H1 (cell line): Measurements from ENCODE around the gene TCF25. TPM values are rescaled to one million over a fixed set of nuclear protein-coding genes. Genes with fewer than 3 reads are reported as not detected.

ENCODE experiments used
- CTCF ChIA-PET: fragments of 300-600 bp; sonication (Branson Sonifier 250); formaldehyde crosslinking; loops from one replicate; lab custom pipeline; 2021; ENCODE audit not compliant: partially characterized antibody; lab: Charles Lee
- POLR2A ChIA-PET: fragments of 300-600 bp; sonication (Branson Sonifier 250); formaldehyde crosslinking; loops from one replicate; lab custom pipeline; 2021; ENCODE audit warnings: inconsistent platforms; ENCODE audit not compliant: partially characterized antibody; lab: Charles Lee
- DNase-seq, 2 experiments: peaks; one replicate each; pipeline versions ENCODE4 v3.0.0 to v3.0.0-alpha.2; 2010 to 2022; ENCODE audit warnings: low spot score in 2 of 2, low read depth in 1 of 2, mixed read lengths in 1 of 2
- FAIRE-seq: peaks from 2 replicates; lab custom pipeline; 2011; peaks lifted over from hg19 to GRCh38; lab: Jason Lieb, UNC
- H2AFZ ChIP-seq: 2 replicates; pipeline ENCODE4 v1.8.1; 2012; ENCODE audit warnings: low read length, inconsistent platforms
- H2AK5ac ChIP-seq: 2 replicates; pipeline ENCODE4 v1.6.1; 2013; ENCODE audit warnings: low read depth, low read length
- H2BK120ac ChIP-seq: replicated peaks from 2 replicates; pipeline ENCODE3; 2013; ENCODE audit warnings: low read depth, low read length, inconsistent platforms
- H2BK12ac ChIP-seq: 2 replicates; pipeline ENCODE4 v1.6.1; 2013; ENCODE audit warnings: low read depth, low read length
- H2BK15ac ChIP-seq: 2 replicates; pipeline ENCODE4 v1.6.1; 2013; ENCODE audit warnings: low read length
- H2BK20ac ChIP-seq: 2 replicates; pipeline ENCODE4 v1.6.1; 2013; ENCODE audit warnings: low read length
- H2BK5ac ChIP-seq: 2 replicates; pipeline ENCODE4 v1.6.1; 2013; ENCODE audit warnings: low read depth, low read length
- H3K14ac ChIP-seq: 2 replicates; pipeline ENCODE4 v1.6.1; 2013; ENCODE audit warnings: inconsistent platforms; ENCODE audit not compliant: insufficient read length
- H3K18ac ChIP-seq: 2 replicates; pipeline ENCODE4 v1.6.1; 2013; ENCODE audit warnings: low read length; ENCODE audit errors: extremely low read depth
- H3K23ac ChIP-seq: 2 replicates; pipeline ENCODE4 v1.6.1; 2013; ENCODE audit warnings: inconsistent platforms; ENCODE audit not compliant: insufficient read length
- H3K23me2 ChIP-seq: 2 replicates; pipeline ENCODE4 v1.6.1; 2013; ENCODE audit warnings: low read depth, low read length
- H3K27ac ChIP-seq: 2 replicates; pipeline ENCODE4 v1.6.1; 2011; ENCODE audit warnings: low read depth, low read length, inconsistent platforms
- H3K27me3 ChIP-seq, 4 experiments: replicated peaks in 1 of 4; 1 replicate in 1 of 4; 2 replicates in 3 of 4; pipeline versions ENCODE4 v1.6.1 to v1.8.1; 2011 to 2013; ENCODE audit warnings: low read length in 3 of 4, mild to moderate bottlenecking in 3 of 4, inconsistent platforms in 2 of 4, mixed read lengths in 2 of 4, moderate library complexity in 1 of 4; ENCODE audit not compliant: control insufficient read depth in 3 of 4, insufficient read depth in 3 of 4; ENCODE audit errors: extremely low read depth in 1 of 4
- H3K36me3 ChIP-seq, 4 experiments: 2 replicates each; pipeline versions ENCODE4 v1.6.1 to v1.8.1; 2011 to 2013; ENCODE audit warnings: mild to moderate bottlenecking in 4 of 4, low read length in 3 of 4, moderate library complexity in 2 of 4, control low read depth in 1 of 4, inconsistent platforms in 1 of 4; ENCODE audit not compliant: insufficient read depth in 4 of 4, control insufficient read depth in 2 of 4
- H3K4ac ChIP-seq: replicated peaks from 2 replicates; pipeline ENCODE3; 2013; ENCODE audit warnings: low read length, low read depth, mixed read lengths, inconsistent platforms; ENCODE audit not compliant: insufficient read length
- H3K4me1 ChIP-seq, 4 experiments: replicated peaks in 1 of 4; 1 replicate in 1 of 4; 2 replicates in 3 of 4; pipeline versions ENCODE4 v1.6.1 to v1.8.1; 2011 to 2013; ENCODE audit warnings: low read length in 3 of 4, inconsistent platforms in 2 of 4, mixed read lengths in 1 of 4; ENCODE audit not compliant: insufficient read depth in 4 of 4, control insufficient read depth in 3 of 4
- H3K4me2 ChIP-seq, 2 experiments: 2 replicates each; pipeline versions ENCODE4 v1.6.1 to v1.8.1; 2011 to 2013; ENCODE audit warnings: low read depth in 2 of 2, low read length in 2 of 2, control low read depth in 1 of 2, inconsistent platforms in 1 of 2, mild to moderate bottlenecking in 1 of 2; ENCODE audit not compliant: insufficient read depth in 1 of 2
- H3K4me3 ChIP-seq, 4 experiments: fragments of 200-600, 300-600 bp in 1 of 4; sonication (generic), shearing (Covaris generic), sonication (Bioruptor Twin) in 1 of 4; 2 replicates each; pipeline versions ENCODE4 v1.5.1 to v1.8.1; 2011 to 2016; ENCODE audit warnings: low read length in 4 of 4, low read depth in 3 of 4, control low read depth in 2 of 4, inconsistent platforms in 2 of 4, mild to moderate bottlenecking in 2 of 4, mixed read lengths in 1 of 4, moderate library complexity in 1 of 4; ENCODE audit not compliant: insufficient read depth in 2 of 4; ENCODE audit errors: extremely low read depth in 1 of 4
- H3K56ac ChIP-seq: replicated peaks from 2 replicates; pipeline ENCODE3; 2013; ENCODE audit warnings: low read depth, mild to moderate bottlenecking, mixed read lengths, low read length, inconsistent platforms; ENCODE audit not compliant: insufficient read length
- H3K79me1 ChIP-seq: 2 replicates; pipeline ENCODE4 v1.6.1; 2013; ENCODE audit warnings: low read depth, low read length, control low read depth
- H3K79me2 ChIP-seq, 2 experiments: 2 replicates each; pipeline versions ENCODE4 v1.6.1 to v1.8.1; 2012 to 2013; ENCODE audit warnings: low read length in 2 of 2, mild to moderate bottlenecking in 2 of 2, inconsistent platforms in 1 of 2; ENCODE audit not compliant: insufficient read depth in 2 of 2, control insufficient read depth in 1 of 2
- H3K9ac ChIP-seq, 4 experiments: replicated peaks in 1 of 4; 1 replicate in 1 of 4; 2 replicates in 3 of 4; pipeline versions ENCODE4 v1.6.1 to v1.8.1; 2011 to 2013; ENCODE audit warnings: low read depth in 3 of 4, low read length in 3 of 4, control low read depth in 2 of 4, mild to moderate bottlenecking in 2 of 4, moderate library complexity in 2 of 4, inconsistent platforms in 1 of 4; ENCODE audit errors: extremely low read depth in 1 of 4
- H3K9me3 ChIP-seq, 2 experiments: 2 replicates each; pipeline versions ENCODE4 v1.6.1 to v1.8.1; 2012 to 2013; ENCODE audit warnings: mild to moderate bottlenecking in 2 of 2, moderate library complexity in 2 of 2, control low read depth in 1 of 2, inconsistent platforms in 1 of 2, low read depth in 1 of 2, low read length in 1 of 2, mixed read lengths in 1 of 2; ENCODE audit not compliant: insufficient read depth in 2 of 2
- H4K20me1 ChIP-seq, 2 experiments: replicated peaks in 1 of 2; 2 replicates each; pipeline versions ENCODE3 to v1.8.1; 2011 to 2013; ENCODE audit warnings: inconsistent platforms in 2 of 2, low read length in 2 of 2, mild to moderate bottlenecking in 1 of 2; ENCODE audit not compliant: insufficient read depth in 2 of 2, control insufficient read depth in 1 of 2
- H4K5ac ChIP-seq: 2 replicates; pipeline ENCODE4 v1.6.1; 2013; ENCODE audit warnings: low read length, low read depth, mixed read lengths, inconsistent platforms; ENCODE audit not compliant: insufficient read length
- H4K8ac ChIP-seq: 2 replicates; pipeline ENCODE4 v1.8.0; 2013; ENCODE audit warnings: mild to moderate bottlenecking, moderate library complexity, low read length, inconsistent platforms; ENCODE audit not compliant: insufficient read depth; ENCODE audit errors: extremely low read depth
- H4K91ac ChIP-seq: replicated peaks from 2 replicates; pipeline ENCODE3; 2013; ENCODE audit warnings: low read length, mixed read lengths, inconsistent platforms; ENCODE audit not compliant: insufficient read length
- CEBPB ChIP-seq: IDR thresholded peaks from 2 replicates; pipeline ENCODE4 v1.6.1; 2012; ENCODE audit warnings: low read depth, low read length
- CHD2 ChIP-seq: IDR thresholded peaks from 2 replicates; pipeline ENCODE4 v1.6.1; 2012; ENCODE audit warnings: low read length, improper control_type of control experiment
- EGR1 ChIP-seq: IDR thresholded peaks from 2 replicates; pipeline ENCODE4 v1.6.1; 2011; ENCODE audit warnings: low read depth, low read length, borderline replicate concordance
- TAF1 ChIP-seq: IDR thresholded peaks from 2 replicates; pipeline ENCODE4 v1.6.1; 2011; ENCODE audit warnings: mild to moderate bottlenecking, low read depth, low read length
- WGBS, 2 experiments: shearing (Covaris generic) in 1 of 2; methylation state at CpG; one replicate each; pipeline versions ENCODE4 v1.1.6 to v1.1.7; 2013 to 2015; ENCODE audit warnings: low lambda C conversion rate in 2 of 2, mixed read lengths in 2 of 2, inconsistent platforms in 1 of 2, low coverage in 1 of 2, missing lambda C conversion rate in 1 of 2; ENCODE audit not compliant: insufficient replicate concordance in 2 of 2, insufficient coverage in 1 of 2, insufficient read length in 1 of 2; ENCODE audit errors: extremely low coverage in 1 of 2, missing lambda C conversion rate in 1 of 2; 5-methylcytosine and 5-hydroxymethylcytosine counted together
- polyA plus RNA-seq, 7 experiments: library from polyadenylated mRNA; depleted of rRNA in 3 of 7; stranded (reverse) in 5 of 7; unstranded in 2 of 7; fragments of >200 nt in 5 of 7; fragments of 200-250 nt in 2 of 7; gene quantifications; 1 replicate in 5 of 7; 2 replicates in 1 of 7; 4 replicates in 1 of 7; pipeline versions ENCODE4 v1.2.1 to v1.2.3, GENCODE V29; 2011 to 2013; ENCODE audit warnings: missing spikeins in 2 of 7, mixed read lengths in 2 of 7
- total RNA-seq: library from RNA; stranded (reverse); fragmentation: NEBNext Ultra II Directional; extraction: Animal tissue kit (Norgen Biotek cat#: 25700); gene quantifications from 2 replicates; pipeline ENCODE4 v1.2.1, GENCODE V29; 2021

TCF25 gene
- total and polyA plus RNA-seq, 2 of the 8 experiments (the other 6 are each of a cell fraction or from before 2014, with no cell fraction given) = 78.1 to 102 TPM

GRCh38 chr16:89923640-89924296 lies 50.4 kb downstream of the TCF25 start:
- H3K14ac ChIP-seq = no peak overlapping the region
- H3K27ac ChIP-seq = no peak overlapping the region
- no peak overlapping the region; the same call in 1 of the 2 replicates for H2BK5ac ChIP-seq
- no peaks in the 10 kb centered on the region for H3K36me3 ChIP-seq
- peak overlapping the region; percentile 65 to 95 (median 72) for H3K4me3 ChIP-seq
- no peak for FAIRE-seq
- H2AFZ ChIP-seq = no peak overlapping the region
- no peak overlapping the region for H2BK20ac ChIP-seq
- no peak overlapping the region for H2AK5ac ChIP-seq
- no peaks in the 10 kb centered on the region for H3K9me3 ChIP-seq
- no peak overlapping the region for H2BK15ac ChIP-seq
- peaks cover 22% of the 10 kb centered on the region for H3K23me2 ChIP-seq
- peak overlapping the region; percentile 63 for H3K4ac ChIP-seq
- peaks cover 0 to 5% of the 10 kb centered on the region in 2 experiments; a peak in 2 of 4 replicates for H3K79me2 ChIP-seq
- peaks cover 6% of the 10 kb centered on the region; the same call in 1 of the 2 replicates for H3K79me1 ChIP-seq
- peaks cover 0 to 18% (median 15%) of the 10 kb centered on the region in 4 experiments; a peak in 6 of 7 replicates for H3K27me3 ChIP-seq
- no peak overlapping the region for H4K5ac ChIP-seq
- H2BK120ac ChIP-seq = no peak overlapping the region
- no peak overlapping the region for H3K18ac ChIP-seq
- CTCF ChIA-PET = interaction anchor here (1.1 to 8.7 kb wide), 4 partner anchors 10 to 107 kb away, joined by 3 to 70 read pairs (median 4); no protein-coding TSS in a partner anchor
- H3K4me1 ChIP-seq = peaks cover 0 to 32% (median 22%) of the 10 kb centered on the region in 4 experiments; a peak in 6 of 7 replicates
- H4K91ac ChIP-seq = no peak overlapping the region
- peak overlapping the region; percentile 69; the same call in 1 of the 2 replicates for H4K8ac ChIP-seq
- H3K56ac ChIP-seq = no peak overlapping the region
- H3K23ac ChIP-seq = no peak overlapping the region
- H4K20me1 ChIP-seq = peaks cover 5 to 14% of the 10 kb centered on the region in 2 experiments
- no peak overlapping the region for H2BK12ac ChIP-seq
- H3K4me2 ChIP-seq = peak overlapping the region; percentile 82 to 96
- DNase-seq = peak in 1 of 2 experiments; percentile 81
- 1% methylated on average over 26 of the region's 41 CpGs; no CpG with 5 or more reads in 1 of the 2 experiments for WGBS, 2 experiments
- POLR2A ChIA-PET = interaction anchor here (0.7 to 6.5 kb wide), 27 partner anchors 8 to 217 kb away, joined by 3 to 71 read pairs (median 5); partner anchors contain the start of genes DBNDD1, DEF8, SPIRE2 and TCF25
- peak overlapping the region in 2 of 4 experiments; percentile 45 to 50; a peak in 2 of 7 replicates for H3K9ac ChIP-seq
- TF ChIP-seq CHD2 = no peak
- TF ChIP-seq CEBPB = no peak
- TF ChIP-seq EGR1 = no peak
- no peak for TF ChIP-seq TAF1
